Measurements from ENCODE around the gene MAP3K6.

DNA sequence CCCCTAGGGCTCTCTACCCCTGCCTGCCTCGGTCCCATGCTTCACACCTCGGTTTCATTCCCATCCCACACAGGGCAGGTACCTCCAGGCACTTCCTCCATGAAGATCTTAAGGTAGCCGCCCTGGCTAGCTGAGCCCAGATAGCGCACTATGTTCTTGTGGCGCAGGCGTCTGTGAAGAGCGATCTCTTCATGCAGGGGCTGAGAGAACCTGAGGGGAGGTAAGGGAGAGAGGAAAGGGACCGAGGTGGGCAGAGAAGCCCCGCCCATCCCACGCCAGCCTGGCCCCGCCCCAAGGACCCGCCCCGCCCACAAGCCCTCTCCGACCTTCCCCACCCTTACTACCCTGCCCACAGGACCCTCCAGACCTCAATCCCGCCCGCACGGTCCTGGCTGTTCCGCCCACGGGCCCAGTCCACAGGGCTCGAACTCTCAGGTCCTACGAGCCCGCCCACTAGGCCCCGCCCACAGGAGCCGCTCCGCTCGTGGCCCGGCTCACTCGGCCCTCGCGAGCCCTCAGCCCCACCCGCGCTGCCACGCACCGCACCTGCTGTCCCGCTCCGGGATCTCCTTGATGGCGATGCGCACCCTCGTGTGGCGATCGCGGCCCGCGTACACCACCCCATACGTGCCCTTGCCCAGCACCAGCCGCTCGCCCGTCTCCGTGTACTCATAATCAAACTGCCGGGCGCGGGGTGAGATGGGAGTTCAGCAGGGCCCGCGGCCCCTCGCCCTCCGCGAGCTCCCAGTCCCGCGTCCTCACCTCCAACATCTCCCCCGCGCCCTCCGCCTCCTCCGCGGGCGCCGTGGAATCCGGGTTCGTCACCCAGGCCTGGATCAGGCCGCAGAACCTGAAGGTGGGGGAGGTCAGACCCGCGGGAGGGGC is 6.4 kb downstream of the MAP3K6 start:
- TF ChIP-seq POLR2AphosphoS5 (IDR thresholded peaks at IDR 0.05; ENCODE audit: borderline replicate concordance, low read depth, low read length) (no peak), EZH2 (IDR thresholded peaks at IDR 0.05) (no peak), FOXP2 (optimal IDR thresholded peaks at IDR 0.05; ENCODE audit: control extremely low read depth, extremely low read length, insufficient read depth) (no peak)
